LNCaP clone FGC (cell line): ENCODE data around the gene C22orf15.

Source experiments
- DNase-seq: peaks from one replicate; pipeline ENCODE4 v3.0.0-alpha.2; 2011; ENCODE audit warnings: low read depth
- H3K4me3 ChIP-seq: 2 replicates; pipeline ENCODE4 v1.5.1; 2011; ENCODE audit warnings: mild to moderate bottlenecking, low read depth, low read length, control low read depth
- CTCF ChIP-seq: IDR thresholded peaks from 2 replicates; pipeline ENCODE4 v1.5.1; 2012; ENCODE audit warnings: mild to moderate bottlenecking; ENCODE audit not compliant: control insufficient read depth, insufficient read depth; ENCODE audit errors: extremely low read depth

C22orf15 gene

GRCh38 chr22:23751441-23751996, 11.3 kb upstream of the C22orf15 start:
- no peak for DNase-seq
- TF ChIP-seq CTCF = no peak
- H3K4me3 ChIP-seq = peak overlapping the region; percentile 72

GRCh38 chr22:23752090-23752691, 10.6 kb upstream of the C22orf15 start:
- H3K4me3 ChIP-seq = no peak overlapping the region; the same call in 1 of the 2 replicates
- TF ChIP-seq CTCF = no peak
- DNase-seq = no peak

DNA sequence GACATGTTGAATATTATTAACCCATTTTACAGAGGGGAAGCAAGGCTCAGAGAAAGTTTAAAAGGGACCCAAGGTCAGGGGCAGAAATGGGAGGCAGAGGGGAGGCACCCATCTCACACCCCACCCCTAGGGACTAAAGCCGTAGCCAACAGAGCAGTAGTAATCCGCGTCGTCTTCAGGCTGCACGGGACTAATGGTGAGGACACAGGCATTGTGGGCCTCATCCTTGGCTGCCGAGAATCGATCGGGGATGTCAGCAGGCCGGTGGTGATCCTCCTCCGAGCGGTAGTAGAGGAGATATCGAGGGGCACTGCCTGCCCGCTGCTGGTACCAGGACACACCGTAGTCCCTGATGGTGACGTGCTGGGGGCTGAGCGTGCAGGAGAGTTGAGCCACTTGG, 10.0 kb upstream of the C22orf15 start:
- no peak overlapping the region for H3K4me3 ChIP-seq
- no peak for TF ChIP-seq CTCF
- DNase-seq = no peak

- H3K4me3 ChIP-seq = no peak overlapping the region
- DNase-seq = no peak
- TF ChIP-seq CTCF = no peak
Observed at GRCh38 chr22:23753385-23753784, 9.4 kb upstream of the C22orf15 start.

DNA sequence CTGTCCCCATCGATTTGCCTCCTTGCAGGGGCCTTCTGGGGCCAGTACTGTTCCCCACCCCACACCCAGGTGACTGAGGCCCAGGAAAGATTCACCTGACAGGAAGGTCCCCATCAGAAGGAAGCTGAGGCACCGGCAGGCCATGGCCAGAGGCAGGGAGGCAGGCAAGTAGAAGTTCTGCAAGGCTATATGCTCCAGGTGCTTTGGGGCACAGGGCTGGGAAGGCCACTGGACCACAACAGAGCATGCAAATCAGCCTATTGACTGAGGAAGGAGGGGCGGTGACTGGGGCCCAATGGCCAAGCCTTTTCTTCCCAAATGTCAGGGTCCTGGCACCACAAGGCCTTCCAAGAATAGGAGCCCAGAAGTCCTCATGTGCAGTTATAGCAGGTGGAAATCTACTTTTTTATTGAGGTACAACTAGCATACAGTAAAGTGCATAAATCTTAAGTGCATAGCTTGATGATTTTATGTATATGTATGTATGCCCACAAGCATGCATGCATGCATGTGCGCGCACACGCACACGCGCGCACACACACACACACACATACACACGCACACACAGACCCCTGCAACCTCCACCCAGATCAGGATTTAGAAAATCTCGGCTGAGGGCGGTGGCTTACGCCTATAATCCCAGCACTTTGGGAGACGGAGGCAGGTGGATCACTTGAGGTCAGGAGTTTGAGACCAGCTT, 8.4 kb upstream of the C22orf15 start, which contains the start of gene VPREB3:
Gene VPREB3, minus strand, starts transcription at position 206 of the 700 bp plus-strand sequence. Its CDS starts 62 bp downstream, at position 144.
- DNase-seq = no peak
- TF ChIP-seq CTCF = no peak
- no peak within 1 kb of the TSS for H3K4me3 ChIP-seq

GRCh38 chr22:23754980-23755636, 7.7 kb upstream of the C22orf15 start:
- TF ChIP-seq CTCF = no peak
- DNase-seq = no peak
- H3K4me3 ChIP-seq = no peak overlapping the region
